GM10266 (cell line): ENCODE measurements around the gene DHX30.
A peak's percentile ranks its signal among the peaks of the same experiment; 100 is the strongest.
"Not testable (repeated sequence)": the region's sequence is repeated elsewhere in the genome, so short reads cannot be mapped to it uniquely, and the experiment has no call there.

Experiments used
- DNase-seq: peaks from one replicate; pipeline ENCODE4 v3.0.0; 2012; ENCODE audit errors: extremely low spot score
- CTCF ChIP-seq: IDR thresholded peaks from 2 replicates; pipeline ENCODE4 v1.5.1; 2012; ENCODE audit warnings: mild to moderate bottlenecking, low read depth; ENCODE audit not compliant: control insufficient read depth, insufficient read depth; ENCODE audit errors: missing control alignments

DHX30 gene

DNA sequence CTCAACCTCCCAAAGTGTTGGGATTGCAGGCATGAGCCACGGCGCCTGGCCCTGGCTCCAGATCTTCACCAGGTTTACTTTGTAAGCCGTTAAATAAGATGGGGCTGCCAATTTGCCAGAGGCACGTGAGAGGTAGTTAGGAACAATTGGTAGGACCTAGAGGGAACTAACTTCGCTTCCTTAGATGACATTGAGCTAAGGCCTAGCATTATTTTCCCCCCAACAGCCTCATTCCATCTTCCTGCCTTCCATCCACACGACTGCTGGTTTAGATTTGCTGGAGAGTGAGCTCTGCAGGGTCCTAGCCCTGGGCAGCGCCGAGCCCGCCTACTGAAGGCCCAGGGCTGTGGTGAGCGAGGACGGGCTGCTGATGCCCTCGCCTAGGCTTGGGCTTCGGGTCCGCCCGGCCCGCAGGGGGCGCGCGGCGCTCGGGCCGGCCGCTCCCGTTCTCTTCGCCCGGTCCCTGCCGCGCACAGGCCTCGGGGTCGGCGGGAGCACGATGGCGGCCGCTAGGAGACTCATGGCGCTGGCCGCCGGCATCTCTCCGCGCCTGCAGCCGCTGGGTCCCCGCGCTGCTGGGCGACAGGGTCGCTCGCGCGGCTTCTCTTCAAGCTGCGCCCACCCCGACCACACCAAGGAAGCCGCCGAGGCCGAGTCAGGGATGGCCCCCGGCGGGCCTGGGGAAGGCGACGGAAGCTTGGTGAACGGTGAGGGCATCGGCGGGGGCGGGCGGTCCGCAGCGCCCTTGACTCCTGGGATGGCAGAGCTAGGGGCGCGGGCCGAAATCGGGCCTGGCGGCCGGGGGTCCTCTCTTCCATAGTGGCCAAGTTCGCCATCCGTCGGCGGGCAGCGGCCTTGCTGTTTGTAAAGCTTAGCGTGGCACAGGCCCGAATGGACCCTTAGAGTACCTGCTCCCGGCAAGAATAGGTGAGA, 21.9 kb downstream of the DHX30 start:
- peak; percentile 94 for TF ChIP-seq CTCF
- DNase-seq = peak; percentile 95

GRCh38 chr3:47825590-47825989, 22.7 kb downstream of the DHX30 start:
- no peak for TF ChIP-seq CTCF
- no peak for DNase-seq

- not testable (repeated sequence) for DNase-seq
Measured at GRCh38 chr3:47829482-47829881, 26.5 kb downstream of the DHX30 start.

DNA sequence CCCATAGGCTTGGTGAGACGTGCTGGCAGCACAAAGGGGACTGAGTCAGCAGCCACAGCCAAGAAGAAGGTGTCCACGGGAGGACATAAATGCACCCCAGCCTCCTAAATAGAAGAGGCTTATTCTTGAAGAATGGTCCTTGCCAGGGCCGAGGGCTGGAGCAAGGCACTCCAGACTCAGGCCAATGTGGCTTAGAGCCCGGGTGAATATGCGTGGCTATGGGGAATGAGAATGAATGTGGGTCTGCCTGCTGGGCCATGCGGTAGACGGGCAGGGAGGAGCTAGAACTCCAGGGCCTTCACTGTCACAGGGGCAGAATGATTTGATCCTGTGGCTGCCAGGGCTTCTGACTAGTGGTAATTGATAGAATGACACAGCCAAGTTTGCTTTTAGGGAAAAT, 34.0 kb downstream of the DHX30 start:
- no peak for TF ChIP-seq CTCF
- no peak for DNase-seq

GRCh38 chr3:47838503-47838902, 35.6 kb downstream of the DHX30 start:
- DNase-seq = no peak
- TF ChIP-seq CTCF = no peak

- DNase-seq = no peak
- no peak for TF ChIP-seq CTCF
Measured at GRCh38 chr3:47841786-47842349, 38.9 kb downstream of the DHX30 start.

DNA sequence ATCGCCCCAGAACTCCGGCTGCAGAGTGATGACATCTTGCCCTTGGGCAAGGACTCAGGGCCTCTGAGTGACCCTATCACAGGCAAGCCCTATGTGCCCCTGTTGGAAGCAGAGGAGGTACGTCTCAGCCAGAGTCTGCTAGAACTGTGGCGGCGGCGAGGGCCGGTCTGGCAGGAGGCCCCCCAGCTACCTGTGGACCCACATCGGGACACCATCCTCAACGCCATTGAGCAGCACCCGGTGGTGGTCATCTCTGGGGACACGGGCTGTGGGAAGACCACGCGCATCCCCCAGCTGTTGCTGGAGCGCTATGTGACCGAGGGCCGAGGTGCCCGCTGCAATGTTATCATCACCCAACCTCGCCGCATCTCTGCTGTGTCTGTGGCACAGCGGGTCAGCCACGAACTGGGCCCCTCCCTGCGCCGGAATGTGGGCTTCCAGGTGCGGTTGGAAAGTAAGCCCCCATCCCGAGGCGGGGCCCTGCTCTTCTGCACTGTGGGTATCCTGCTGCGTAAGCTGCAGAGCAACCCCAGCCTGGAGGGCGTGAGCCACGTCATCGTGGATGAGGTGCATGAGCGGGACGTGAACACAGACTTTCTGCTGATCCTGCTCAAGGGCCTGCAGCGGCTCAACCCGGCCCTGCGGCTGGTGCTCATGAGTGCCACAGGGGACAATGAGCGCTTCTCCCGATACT, 43.4 kb downstream of the DHX30 start:
- no peak for TF ChIP-seq CTCF
- no peak for DNase-seq
